NOMO-1 treated with DMSO at 0.1 percent for 48 hours (cell line): ENCODE data around the gene BOK.

Experiments used
- DNase-seq: peaks from one replicate; lab custom pipeline; 2025; ENCODE audit not compliant: unreplicated experiment; lab: John Stamatoyannopoulos, UW

Gene BOK

GRCh38 chr2:241598061-241598460 is 39.5 kb downstream of the BOK start:
- no peak for DNase-seq

- DNase-seq = no peak
Measured at GRCh38 chr2:241598487-241598886, 39.9 kb downstream of the BOK start.

- no peak for DNase-seq
Measured at GRCh38 chr2:241599615-241600014, 41.1 kb downstream of the BOK start.

DNA sequence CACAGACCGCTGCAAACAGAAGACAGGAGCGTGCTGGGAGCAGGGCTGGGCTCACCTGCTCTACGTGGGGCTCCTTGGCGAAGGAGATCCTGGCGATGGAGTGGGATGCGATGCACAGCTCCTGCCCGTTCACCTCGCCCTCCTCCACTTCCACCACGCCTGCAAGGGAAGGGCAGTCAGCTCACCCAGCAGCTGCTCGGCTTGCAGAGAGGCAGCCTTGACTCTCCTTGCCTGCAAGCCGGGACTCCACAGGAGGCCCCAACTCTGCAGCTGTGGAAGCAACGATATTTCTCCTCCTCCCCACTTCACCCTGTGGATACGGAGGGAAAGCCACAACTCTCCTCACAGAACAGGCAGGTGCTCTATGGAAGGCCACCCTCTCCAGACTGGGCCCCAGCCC is 43.3 kb downstream of the BOK start:
- DNase-seq = no peak

DNA sequence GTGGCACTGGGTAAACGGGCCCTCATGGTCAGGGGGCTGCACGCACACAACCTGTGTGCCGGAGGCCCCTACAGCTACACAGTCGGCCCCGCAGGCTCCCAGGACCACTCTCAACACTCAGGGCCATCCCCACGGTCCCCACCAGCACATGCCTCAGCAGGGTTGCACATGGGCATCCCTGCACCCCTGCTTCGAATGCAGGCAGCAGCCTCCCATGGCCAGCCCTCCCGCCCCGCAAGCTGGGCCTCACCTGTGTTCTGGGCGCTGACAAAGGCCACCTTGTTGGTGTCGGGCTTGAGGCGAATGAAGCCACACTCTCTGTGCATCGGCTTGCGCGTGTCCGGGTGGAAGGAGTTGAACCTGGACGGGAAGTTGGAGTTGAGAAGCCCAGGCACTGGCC is 44.2 kb downstream of the BOK start:
- DNase-seq = no peak

GRCh38 chr2:241603686-241604085 is 45.1 kb downstream of the BOK start:
- DNase-seq = no peak

GRCh38 chr2:241606186-241606585 is 47.6 kb downstream of the BOK start:
- DNase-seq = no peak

GRCh38 chr2:241607162-241607885 is 48.8 kb downstream of the BOK start:
- no peak for DNase-seq

- DNase-seq = no peak
Measured at GRCh38 chr2:241608881-241609280, 50.3 kb downstream of the BOK start.

- peak; percentile 86 for DNase-seq
Measured at GRCh38 chr2:241609859-241610793, 51.6 kb downstream of the BOK start.

DNA sequence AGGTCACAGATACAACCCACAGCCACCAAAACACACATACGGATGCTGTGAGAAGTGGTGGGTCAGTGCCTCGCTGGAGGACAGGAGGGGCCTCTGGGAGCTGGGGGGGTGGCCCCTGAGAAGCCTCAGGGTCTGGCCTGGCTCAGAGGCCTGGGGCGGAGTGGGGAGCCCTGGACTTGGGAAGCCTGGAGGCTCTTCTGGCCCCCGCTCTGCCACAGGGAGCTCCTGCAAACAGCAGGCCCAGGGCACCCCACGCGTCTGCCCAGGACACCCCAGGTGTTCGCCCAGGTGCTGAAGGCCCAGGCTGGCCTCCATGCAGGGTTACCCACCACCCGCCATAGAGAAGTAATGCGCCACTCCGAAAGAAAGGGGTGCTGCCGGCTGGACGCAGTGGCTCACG is 52.5 kb downstream of the BOK start:
- no peak for DNase-seq

- no peak for DNase-seq
Measured at GRCh38 chr2:241612156-241613016, 53.8 kb downstream of the BOK start.

- DNase-seq = no peak
Measured at GRCh38 chr2:241613017-241613780, 54.7 kb downstream of the BOK start.

GRCh38 chr2:241615041-241615440 is 56.5 kb downstream of the BOK start:
- DNase-seq = no peak

DNA sequence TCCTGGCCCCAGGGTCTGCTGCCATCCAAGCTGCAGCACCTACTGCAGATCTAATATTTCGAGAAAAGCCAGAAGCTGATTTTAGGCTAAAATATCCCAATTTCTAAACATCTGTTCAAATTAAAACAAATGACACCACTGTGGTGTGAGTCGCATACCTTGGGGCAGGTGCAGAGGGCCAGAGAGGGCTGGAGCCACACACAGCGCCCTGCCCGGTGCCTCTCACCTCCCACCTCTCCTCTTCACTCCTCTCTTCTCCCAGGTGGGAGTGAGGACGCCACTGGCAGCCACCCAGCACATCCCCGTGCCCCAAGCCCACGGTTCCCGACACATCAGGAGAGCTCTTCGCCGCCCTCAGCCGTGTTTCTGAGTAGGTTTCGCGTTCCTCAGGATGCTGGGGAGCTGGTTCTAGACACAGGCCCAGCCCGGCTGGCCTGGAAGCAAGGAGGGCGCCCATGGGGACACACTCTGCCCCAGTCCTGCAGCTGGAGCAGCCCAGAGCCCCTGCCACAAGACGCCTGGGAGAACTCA is 57.0 kb downstream of the BOK start:
- DNase-seq = no peak

DNA sequence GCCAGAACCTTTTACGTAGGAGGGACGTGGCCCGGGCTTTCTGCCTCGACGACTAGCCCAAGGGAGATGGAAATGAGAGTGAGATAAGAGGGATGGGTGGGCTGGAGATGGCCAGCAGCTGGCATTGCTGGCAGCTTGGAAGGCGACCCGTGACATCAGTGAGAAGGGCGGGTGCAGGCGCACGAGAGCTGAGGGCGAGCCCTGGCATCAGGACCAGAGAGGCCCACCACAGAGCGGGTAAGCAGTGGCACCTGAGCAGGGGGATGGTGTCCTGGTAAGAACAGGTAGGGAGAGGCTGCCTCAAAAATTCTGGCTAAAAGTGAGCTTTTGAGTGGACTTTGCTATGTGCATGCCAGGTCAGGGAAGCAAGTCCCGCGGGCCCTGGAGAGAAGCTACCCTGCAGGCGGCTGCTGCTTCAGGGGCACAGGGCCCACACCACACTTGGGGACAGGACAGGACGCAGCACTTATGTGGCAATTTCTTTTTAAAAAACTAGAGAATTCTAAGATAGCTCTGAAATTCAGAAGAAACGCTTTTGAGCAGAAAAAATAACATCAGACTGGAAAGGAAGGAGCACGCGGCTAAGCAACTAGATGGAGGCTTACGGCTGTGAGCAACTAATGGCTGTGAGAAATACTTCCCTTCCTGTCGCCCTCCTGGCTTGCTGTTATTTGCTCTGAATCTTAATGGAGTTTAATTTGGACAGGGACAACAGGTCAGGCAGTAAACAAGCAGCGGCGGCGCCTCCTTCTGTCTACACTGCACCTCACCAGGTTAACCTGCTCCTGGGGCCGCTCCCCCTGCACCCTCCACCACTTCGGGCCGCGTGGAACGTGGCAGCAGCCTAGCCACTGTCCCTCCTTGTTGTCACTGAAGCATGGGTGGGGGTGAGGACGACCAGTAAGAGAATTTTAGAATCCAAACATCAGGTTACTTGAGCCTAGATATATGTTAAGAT is 57.9 kb downstream of the BOK start:
- DNase-seq = no peak

DNA sequence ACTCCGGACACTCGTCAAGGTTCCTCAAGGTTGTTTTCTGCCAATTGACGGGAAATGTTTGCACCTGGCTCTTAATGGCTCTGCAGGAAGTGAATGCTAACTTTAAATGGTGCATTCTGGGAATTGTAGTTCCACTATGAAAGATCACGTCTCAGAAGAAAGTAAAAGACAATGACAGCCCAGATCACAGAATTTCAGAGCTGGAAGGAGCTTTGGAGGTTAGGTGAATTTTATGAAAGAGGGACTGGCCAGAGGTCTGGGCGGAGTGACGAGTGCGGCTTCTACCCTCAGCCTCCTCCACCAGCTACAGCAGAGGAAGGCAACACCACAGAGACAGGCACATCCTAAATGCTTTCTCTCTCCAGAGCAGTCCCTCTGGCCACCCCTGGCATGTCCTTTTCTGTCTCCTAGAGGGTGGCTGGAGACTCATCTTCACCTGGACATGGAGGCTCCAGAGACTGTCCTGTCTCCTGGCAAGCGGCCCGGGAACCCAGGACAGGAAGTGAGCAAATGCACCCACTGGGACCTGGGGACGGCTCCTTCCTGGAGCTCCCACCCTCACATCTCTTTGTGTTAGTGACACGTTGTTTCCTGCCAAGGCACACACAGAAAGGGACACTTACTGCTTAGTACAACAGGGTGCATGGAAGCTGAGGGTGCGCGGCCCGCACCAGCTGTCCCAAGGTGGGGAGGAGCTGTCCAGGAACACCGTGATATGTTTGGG is 59.0 kb downstream of the BOK start:
- no peak for DNase-seq

- DNase-seq = no peak
Measured at GRCh38 chr2:241618296-241618805, 59.8 kb downstream of the BOK start.
